ENCODE results near the gene CNOT4. TPM values are rescaled to one million over a fixed set of nuclear protein-coding genes. Genes with fewer than 3 reads are reported as not detected.

The CNOT4 gene
- total and polyA plus RNA-seq, 2 of the 13 experiments (the other 11 are each of a cell fraction or from before 2014, with no cell fraction given), result 7.4 to 8.4 TPM

- TF ChIP-seq ZNF407 (CRISPR knock-in tag; IDR thresholded peaks at IDR 0.05; ENCODE audit: not compliant biosample characterization) (no peak), ZNF891 (CRISPR knock-in tag; IDR thresholded peaks at IDR 0.05) (0 out of 2 replicates have a peak, but pooled peaks have one; percentile 55), REPIN1 (CRISPR knock-in tag; IDR thresholded peaks at IDR 0.05; ENCODE audit: borderline replicate concordance, low read depth) (peak; percentile 72; the same call in 1 of the 2 replicates), THAP9 (CRISPR knock-in tag; IDR thresholded peaks at IDR 0.05; ENCODE audit: borderline replicate concordance) (peak; percentile 61; the same call in 1 of the 2 replicates), ZNF414 (CRISPR knock-in tag; IDR thresholded peaks at IDR 0.05) (0 out of 2 replicates have a peak, but pooled peaks have one; percentile 22), ZNF776 (CRISPR knock-in tag; IDR thresholded peaks at IDR 0.05) (0 out of 2 replicates have a peak, but pooled peaks have one; percentile 16), ZNF598 (CRISPR knock-in tag; IDR thresholded peaks at IDR 0.05; ENCODE audit: borderline replicate concordance) (no peak), ZNF710 (CRISPR knock-in tag; IDR thresholded peaks at IDR 0.05; ENCODE audit: borderline replicate concordance) (no peak), CREM (IDR thresholded peaks at IDR 0.05) (peak; percentile 81), CREM (CRISPR knock-in tag; IDR thresholded peaks at IDR 0.05) (no peak), FOXK2 (IDR thresholded peaks at IDR 0.05) (0 out of 2 replicates have a peak, but pooled peaks have one; percentile 34), EED (CRISPR knock-in tag; IDR thresholded peaks at IDR 0.05) (peak; percentile 40; the same call in 1 of the 2 replicates), ZNF558 (CRISPR knock-in tag; IDR thresholded peaks at IDR 0.05; ENCODE audit: borderline replicate concordance) (0 out of 2 replicates have a peak, but pooled peaks have one; percentile 2), YY1 (IDR thresholded peaks at IDR 0.05; ENCODE audit: insufficient read depth, insufficient replicate concordance, low read depth, low read length) (peak; percentile 91)
These were observed at the start of gene CNOT4 (continued) for GRCh38 chr7:135509839-135510591.

Measured in HepG2 (cell line).